Spinal cord (tissue), 10 donors: ENCODE data around the gene KNCN. TPM values are rescaled to one million over a fixed set of nuclear protein-coding genes. Genes with fewer than 3 reads are reported as not detected.
A peak's percentile ranks its signal among the peaks of the same experiment; 100 is the strongest.

Source experiments
- DNase-seq, 6 donors: peaks; one replicate each; pipeline versions ENCODE4 v3.0.0 to v3.0.0-alpha.2; 2013 to 2015; ENCODE audit warnings: low spot score in 6 of 6, low read depth in 4 of 6
- H3K27ac ChIP-seq: one replicate; pipeline ENCODE4 v1.5.1; 2013; ENCODE audit warnings: low read depth, low read length, control low read depth
- H3K27me3 ChIP-seq: one replicate; pipeline ENCODE4 v1.6.1; 2013; ENCODE audit warnings: low read length; ENCODE audit not compliant: control insufficient read depth, insufficient read depth
- H3K36me3 ChIP-seq: one replicate; pipeline ENCODE4 v1.6.1; 2013; ENCODE audit warnings: low read length; ENCODE audit not compliant: control insufficient read depth, insufficient read depth
- H3K4me1 ChIP-seq: one replicate; pipeline ENCODE4 v1.6.1; 2013; ENCODE audit warnings: low read length; ENCODE audit not compliant: control insufficient read depth, insufficient read depth
- H3K4me3 ChIP-seq: one replicate; pipeline ENCODE4 v1.5.1; 2013; ENCODE audit warnings: low read depth, low read length, control low read depth
- H3K9me3 ChIP-seq: one replicate; pipeline ENCODE4 v1.6.1; 2013; ENCODE audit warnings: low read length; ENCODE audit not compliant: control insufficient read depth, insufficient read depth
- WGBS: methylation state at CpG from one replicate; pipeline ENCODE4 v1.1.5; 2013; ENCODE audit warnings: missing lambda C conversion rate; ENCODE audit not compliant: insufficient coverage; 5-methylcytosine and 5-hydroxymethylcytosine counted together
- polyA plus RNA-seq, 2 donors: library from polyadenylated mRNA; unstranded; fragments of 120-200 nt; gene quantifications; one replicate each; pipeline ENCODE4 v1.2.1, GENCODE V29; 2013; ENCODE audit not compliant: insufficient read length in 2 of 2
- total RNA-seq, 2 donors: library from RNA; depleted of rRNA in 1 of 2; stranded (reverse); fragments of 120-200 nt in 1 of 2; fragments of >200 nt in 1 of 2; gene quantifications; one replicate each; pipeline versions ENCODE4 v1.2.3 to v1.2.4, GENCODE V29; 2013 to 2014
- donor health status: healthy.

Gene KNCN
- total and polyA plus RNA-seq, 4 donors: 0.17 to 1.9 (median 1.1) TPM

- no peak for DNase-seq
- H3K27ac ChIP-seq: no peak overlapping the region
- 91% methylated on average over 6 of the region's 6 CpGs for WGBS
- H3K36me3 ChIP-seq: peaks cover 7% of the 10 kb centered on the region
- H3K9me3 ChIP-seq: no peaks in the 10 kb centered on the region
- peaks cover 24% of the 10 kb centered on the region for H3K4me1 ChIP-seq
- peaks cover 2% of the 10 kb centered on the region for H3K27me3 ChIP-seq
- H3K4me3 ChIP-seq: no peak overlapping the region
Measured at GRCh38 chr1:46571691-46572225, 20.3 kb upstream of the KNCN start.

DNA sequence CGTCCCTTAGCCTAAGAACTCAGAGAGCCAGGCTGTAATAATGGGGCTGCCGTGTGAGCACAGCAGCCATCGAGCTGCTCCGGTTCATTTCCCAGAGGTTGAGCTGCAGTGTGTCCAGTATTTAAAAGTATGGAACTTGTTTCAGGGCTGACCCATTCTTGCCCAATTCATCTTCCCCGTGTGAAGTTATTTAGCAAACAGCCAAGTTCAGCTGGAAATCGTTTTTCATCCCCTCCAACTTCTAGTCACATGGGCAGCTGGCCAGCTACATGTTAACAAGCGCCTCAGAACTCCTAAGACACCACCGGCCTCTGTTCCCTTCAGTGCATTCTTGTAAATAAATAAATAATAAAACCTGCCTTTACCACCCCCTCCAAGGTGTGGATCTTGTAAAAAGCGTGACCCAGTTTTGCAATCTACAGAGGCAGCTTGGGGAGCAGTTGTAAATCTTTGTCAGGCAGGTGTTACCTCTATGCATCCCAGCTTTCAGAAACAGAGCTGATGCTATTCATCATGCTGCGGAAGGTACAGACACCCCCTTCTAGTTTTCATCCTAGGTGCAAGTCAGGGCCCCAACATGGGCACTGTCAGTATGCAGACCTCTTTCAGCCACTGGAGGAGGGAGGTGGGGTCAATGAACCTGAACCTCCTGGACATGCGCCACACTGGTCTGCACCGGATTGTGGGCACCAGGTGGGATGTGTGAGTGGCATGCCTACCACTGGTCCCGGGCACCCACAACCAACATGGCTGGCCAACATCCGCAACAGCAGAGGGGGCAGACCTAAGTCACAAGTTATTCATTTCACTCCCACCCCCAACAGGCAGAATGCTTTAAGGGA, 18.7 kb upstream of the KNCN start:
- H3K27ac ChIP-seq: no peak overlapping the region
- no peaks in the 10 kb centered on the region for H3K27me3 ChIP-seq
- H3K4me1 ChIP-seq: peaks cover 18% of the 10 kb centered on the region
- H3K4me3 ChIP-seq: no peak overlapping the region
- no peaks in the 10 kb centered on the region for H3K9me3 ChIP-seq
- peaks cover 4% of the 10 kb centered on the region for H3K36me3 ChIP-seq
- DNase-seq: peak in 1 of 6 donors; percentile 46
- WGBS: 28% methylated on average over 7 of the region's 14 CpGs

DNA sequence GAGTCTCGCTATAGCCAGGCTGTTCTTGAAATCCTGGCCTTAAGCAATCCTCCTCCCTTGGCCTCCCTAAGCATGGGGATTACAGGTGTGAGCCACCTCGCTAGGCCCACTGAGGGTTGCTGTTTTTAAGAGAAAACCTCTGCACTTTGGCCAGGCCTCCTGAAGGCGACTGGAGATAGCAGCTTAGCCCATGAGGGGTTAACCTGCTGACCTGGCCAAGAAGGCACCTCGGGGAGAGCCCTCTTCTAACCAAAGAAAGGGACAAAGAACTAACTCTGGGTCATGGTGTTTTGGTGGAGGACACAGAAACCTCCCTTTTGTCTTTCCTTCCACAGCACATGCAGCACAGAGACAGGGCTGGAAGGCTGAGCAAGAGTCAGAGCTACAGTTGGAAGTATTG, 17.7 kb upstream of the KNCN start:
- no peak for DNase-seq
- Histone ChIP-seq H3K27ac (no peak overlapping the region), H3K4me1 (peaks cover 18% of the 10 kb centered on the region), H3K36me3 (peaks cover 10% of the 10 kb centered on the region), H3K27me3 (no peaks in the 10 kb centered on the region), H3K9me3 (no peaks in the 10 kb centered on the region), H3K4me3 (no peak overlapping the region)
- WGBS: 71% methylated on average over 3 of the region's 4 CpGs

- H3K4me1 ChIP-seq: peaks cover 18% of the 10 kb centered on the region
- 59% methylated on average over 3 of the region's 6 CpGs for WGBS
- no peak overlapping the region for H3K4me3 ChIP-seq
- DNase-seq: peak in 1 of 6 donors; percentile 70
- no peaks in the 10 kb centered on the region for H3K9me3 ChIP-seq
- no peak overlapping the region for H3K27ac ChIP-seq
- no peaks in the 10 kb centered on the region for H3K27me3 ChIP-seq
- peaks cover 10% of the 10 kb centered on the region for H3K36me3 ChIP-seq
Measured at GRCh38 chr1:46568461-46568891, 17.0 kb upstream of the KNCN start.

- H3K9me3 ChIP-seq: no peaks in the 10 kb centered on the region
- peak in 1 of 6 donors; percentile 85 for DNase-seq
- H3K27me3 ChIP-seq: no peaks in the 10 kb centered on the region
- WGBS: 68% methylated on average over 3 of the region's 4 CpGs
- no peak overlapping the region for H3K27ac ChIP-seq
- H3K4me1 ChIP-seq: peaks cover 12% of the 10 kb centered on the region
- no peak overlapping the region for H3K4me3 ChIP-seq
- H3K36me3 ChIP-seq: peaks cover 43% of the 10 kb centered on the region
Measured at GRCh38 chr1:46563341-46563740, 11.9 kb upstream of the KNCN start.

DNA sequence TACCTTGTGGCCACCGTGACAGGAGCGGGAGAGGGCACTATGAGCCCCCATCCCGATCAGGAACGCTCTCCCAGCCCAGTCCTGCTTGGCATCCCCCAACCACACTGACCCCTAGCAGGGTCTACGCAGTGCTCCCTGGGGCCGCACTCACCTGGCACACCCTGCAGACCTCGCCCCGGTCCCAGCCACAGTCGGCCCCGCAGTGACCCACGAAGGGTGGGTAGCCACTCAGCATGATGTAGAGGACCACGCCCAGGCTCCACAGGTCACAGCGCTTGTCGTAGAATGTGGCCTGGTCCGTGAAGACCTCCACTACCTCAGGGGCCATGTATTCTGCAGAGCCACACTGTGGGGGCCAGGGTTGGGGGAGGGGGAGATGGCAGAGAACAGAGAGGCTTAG, 11.1 kb upstream of the KNCN start:
- no peak for DNase-seq
- Histone ChIP-seq H3K4me3 (no peak overlapping the region), H3K27ac (no peak overlapping the region), H3K36me3 (peaks cover 47% of the 10 kb centered on the region), H3K4me1 (peaks cover 17% of the 10 kb centered on the region), H3K9me3 (no peaks in the 10 kb centered on the region), H3K27me3 (no peaks in the 10 kb centered on the region)
- WGBS: 91% methylated on average over 14 of the region's 15 CpGs

DNA sequence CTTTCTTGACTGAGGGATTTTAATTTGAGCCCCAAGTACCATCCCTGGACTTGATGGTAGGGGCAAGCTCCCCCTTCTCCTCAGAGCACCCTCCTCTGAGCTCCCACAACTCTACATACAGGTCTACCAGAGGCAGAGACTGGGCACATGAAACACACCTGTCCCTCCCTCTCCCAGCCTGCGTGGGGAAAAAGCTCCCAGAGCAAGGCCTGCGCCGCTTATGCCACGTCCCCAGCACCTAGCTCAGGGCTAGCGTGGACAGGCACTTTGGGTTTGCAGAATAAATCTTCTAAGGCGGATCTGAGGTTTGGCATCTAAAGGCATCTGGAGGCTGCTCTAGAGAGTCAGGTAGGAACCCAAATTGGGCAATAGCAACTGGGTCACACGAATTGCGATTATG, 7.5 kb upstream of the KNCN start:
- peaks cover 40% of the 10 kb centered on the region for H3K36me3 ChIP-seq
- 92% methylated on average over 8 of the region's 8 CpGs for WGBS

GRCh38 chr1:46558141-46558963, 6.9 kb upstream of the KNCN start:
- Histone ChIP-seq H3K36me3 (peaks cover 40% of the 10 kb centered on the region), H3K27me3 (no peaks in the 10 kb centered on the region), H3K4me1 (peaks cover 34% of the 10 kb centered on the region), H3K9me3 (no peaks in the 10 kb centered on the region), H3K27ac (no peak overlapping the region), H3K4me3 (no peak overlapping the region)
- 54% methylated on average over 17 of the region's 20 CpGs for WGBS
- peak in 1 of 6 donors; percentile 80 for DNase-seq

More for the DNA sequence above, 7.5 kb upstream of the KNCN start:
- H3K9me3 ChIP-seq: no peaks in the 10 kb centered on the region
- DNase-seq: no peak
- no peaks in the 10 kb centered on the region for H3K27me3 ChIP-seq
- H3K27ac ChIP-seq: no peak overlapping the region
- H3K4me3 ChIP-seq: no peak overlapping the region
- H3K4me1 ChIP-seq: peaks cover 30% of the 10 kb centered on the region

- DNase-seq: no peak
- Histone ChIP-seq H3K27me3 (no peaks in the 10 kb centered on the region), H3K4me3 (no peak overlapping the region), H3K36me3 (peaks cover 35% of the 10 kb centered on the region), H3K4me1 (peaks cover 40% of the 10 kb centered on the region), H3K27ac (no peak overlapping the region), H3K9me3 (no peaks in the 10 kb centered on the region)
- WGBS: 53% methylated on average over 4 of the region's 5 CpGs
Measured at GRCh38 chr1:46557403-46557802, 6.0 kb upstream of the KNCN start.
